ENCODE data around the gene PEX10. TPM values are rescaled to one million over a fixed set of nuclear protein-coding genes. Genes with fewer than 3 reads are reported as not detected.
A peak's percentile ranks its signal among the peaks of the same experiment; 100 is the strongest.
"Not testable (repeated sequence)": the region's sequence is repeated elsewhere in the genome, so short reads cannot be mapped to it uniquely, and the experiment has no call there.

The PEX10 gene
- total RNA-seq, 1 donor from 2014 or later: 10.3 TPM

- DNase-seq (ENCODE audit: low spot score): no peak
- no peak for ATAC-seq
These were observed 31.8 kb upstream of the PEX10 start for GRCh38 chr1:2444138-2444591.

- DNase-seq (ENCODE audit: low spot score) (no peak), ATAC-seq (peak; percentile 45)
These were observed 31.1 kb upstream of the PEX10 start for GRCh38 chr1:2443277-2444137.

- ATAC-seq: no peak
- no peak for DNase-seq (ENCODE audit: low spot score)
These were observed 30.3 kb upstream of the PEX10 start for GRCh38 chr1:2442661-2443060.

GRCh38 chr1:2441746-2442145 lies 29.4 kb upstream of the PEX10 start:
- DNase-seq (ENCODE audit: low spot score) (no peak), ATAC-seq (no peak)

- DNase-seq (ENCODE audit: low spot score); ATAC-seq: not testable (repeated sequence)
These were observed 28.0 kb upstream of the PEX10 start for GRCh38 chr1:2440346-2440745.

- ATAC-seq: no peak
- DNase-seq (ENCODE audit: low spot score): no peak
These were observed 27.0 kb upstream of the PEX10 start for GRCh38 chr1:2439369-2439768.

- ATAC-seq (no peak), DNase-seq (ENCODE audit: low spot score) (no peak)
These were observed 26.3 kb upstream of the PEX10 start for GRCh38 chr1:2438641-2439040.

GRCh38 chr1:2438038-2438437 lies 25.7 kb upstream of the PEX10 start:
- ATAC-seq (no peak), DNase-seq (ENCODE audit: low spot score) (no peak)

GRCh38 chr1:2437617-2438016 lies 25.3 kb upstream of the PEX10 start:
- no peak for ATAC-seq
- DNase-seq (ENCODE audit: low spot score): no peak

GRCh38 chr1:2436876-2437275 lies 24.5 kb upstream of the PEX10 start:
- DNase-seq (ENCODE audit: low spot score) (no peak), ATAC-seq (no peak)

GRCh38 chr1:2435746-2436355 lies 23.5 kb upstream of the PEX10 start:
- no peak for DNase-seq (ENCODE audit: low spot score)

GRCh38 chr1:2435091-2435490 lies 22.7 kb upstream of the PEX10 start:
- no peak for ATAC-seq

More at GRCh38 chr1:2435746-2436355, 23.5 kb upstream of the PEX10 start:
- ATAC-seq: no peak

GRCh38 chr1:2433936-2434655 lies 21.7 kb upstream of the PEX10 start:
- ATAC-seq: no peak
- DNase-seq (ENCODE audit: low spot score): no peak

More at GRCh38 chr1:2435091-2435490, 22.7 kb upstream of the PEX10 start:
- no peak for DNase-seq (ENCODE audit: low spot score)

- no peak for DNase-seq (ENCODE audit: low spot score)
- no peak for ATAC-seq
These were observed 20.8 kb upstream of the PEX10 start for GRCh38 chr1:2433196-2433595.

GRCh38 chr1:2432441-2432844 lies 20.1 kb upstream of the PEX10 start:
- ATAC-seq (no peak), DNase-seq (ENCODE audit: low spot score) (no peak)

- ATAC-seq: no peak
- no peak for DNase-seq (ENCODE audit: low spot score)
These were observed 19.2 kb upstream of the PEX10 start for GRCh38 chr1:2431518-2431917.

- no peak for DNase-seq (ENCODE audit: low spot score)
These were observed 18.7 kb upstream of the PEX10 start for GRCh38 chr1:2431103-2431502.

GRCh38 chr1:2430592-2430973 lies 18.2 kb upstream of the PEX10 start:
- DNase-seq (ENCODE audit: low spot score) (no peak), ATAC-seq (no peak)

More at GRCh38 chr1:2431103-2431502, 18.7 kb upstream of the PEX10 start:
- no peak for ATAC-seq

GRCh38 chr1:2429780-2430591 lies 17.6 kb upstream of the PEX10 start:
- DNase-seq (ENCODE audit: low spot score) (no peak), ATAC-seq (peak; percentile 29)

- no peak for DNase-seq (ENCODE audit: low spot score)
- no peak for ATAC-seq
These were observed 16.1 kb upstream of the PEX10 start for GRCh38 chr1:2428490-2428889.

GRCh38 chr1:2427976-2428375 lies 15.6 kb upstream of the PEX10 start:
- no peak for ATAC-seq
- DNase-seq (ENCODE audit: low spot score): no peak

All from left lobe of liver (tissue), 2 donors.